ENCODE measurements around the gene TEP1.

TEP1 gene

GRCh38 chr14:20434701-20435581 is 21.6 kb upstream of the TEP1 start:
- no peaks in the 10 kb centered on the region for H3K36me3 ChIP-seq (ENCODE audit: low read length)
- H3F3A ChIP-seq (ENCODE audit: insufficient read depth), result no peaks in the 10 kb centered on the region
- H3K9ac ChIP-seq (ENCODE audit: low read length), result no peak overlapping the region
- no peaks in the 10 kb centered on the region for H3K79me2 ChIP-seq (ENCODE audit: insufficient read depth, low read length)
- TF ChIP-seq, protein P1, sequence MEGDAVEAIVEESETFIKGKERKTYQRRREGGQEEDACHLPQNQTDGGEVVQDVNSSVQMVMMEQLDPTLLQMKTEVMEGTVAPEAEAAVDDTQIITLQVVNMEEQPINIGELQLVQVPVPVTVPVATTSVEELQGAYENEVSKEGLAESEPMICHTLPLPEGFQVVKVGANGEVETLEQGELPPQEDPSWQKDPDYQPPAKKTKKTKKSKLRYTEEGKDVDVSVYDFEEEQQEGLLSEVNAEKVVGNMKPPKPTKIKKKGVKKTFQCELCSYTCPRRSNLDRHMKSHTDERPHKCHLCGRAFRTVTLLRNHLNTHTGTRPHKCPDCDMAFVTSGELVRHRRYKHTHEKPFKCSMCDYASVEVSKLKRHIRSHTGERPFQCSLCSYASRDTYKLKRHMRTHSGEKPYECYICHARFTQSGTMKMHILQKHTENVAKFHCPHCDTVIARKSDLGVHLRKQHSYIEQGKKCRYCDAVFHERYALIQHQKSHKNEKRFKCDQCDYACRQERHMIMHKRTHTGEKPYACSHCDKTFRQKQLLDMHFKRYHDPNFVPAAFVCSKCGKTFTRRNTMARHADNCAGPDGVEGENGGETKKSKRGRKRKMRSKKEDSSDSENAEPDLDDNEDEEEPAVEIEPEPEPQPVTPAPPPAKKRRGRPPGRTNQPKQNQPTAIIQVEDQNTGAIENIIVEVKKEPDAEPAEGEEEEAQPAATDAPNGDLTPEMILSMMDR (IDR thresholded peaks at IDR 0.05; ENCODE audit: insufficient read depth, low read length, poor library complexity, severe bottlenecking), result no peak
- no peak for TF ChIP-seq EZH2phosphoT487 (conservative IDR thresholded peaks at IDR 0.05; ENCODE audit: low read length)
- H3K27ac ChIP-seq (ENCODE audit: low read depth, low read length), result no peak overlapping the region
- H3K9me2 ChIP-seq (replicated peaks; ENCODE audit: insufficient read depth, low read length), result no peaks in the 10 kb centered on the region
- no peak overlapping the region for H2AFZ ChIP-seq (ENCODE audit: low read depth, low read length, severe bottlenecking)
- no peaks in the 10 kb centered on the region for H4K20me1 ChIP-seq (ENCODE audit: low read depth, low read length)
- H3K4me2 ChIP-seq (ENCODE audit: low read depth, low read length, poor library complexity, severe bottlenecking), result no peak overlapping the region
- H3K27me3 ChIP-seq (ENCODE audit: low read length), result no peaks in the 10 kb centered on the region
- H3K4me3 ChIP-seq (ENCODE audit: insufficient read depth, low read length, poor library complexity, severe bottlenecking), result no peak overlapping the region
- H3K9me3 ChIP-seq (ENCODE audit: insufficient read depth, low read length), result no peaks in the 10 kb centered on the region

DNA sequence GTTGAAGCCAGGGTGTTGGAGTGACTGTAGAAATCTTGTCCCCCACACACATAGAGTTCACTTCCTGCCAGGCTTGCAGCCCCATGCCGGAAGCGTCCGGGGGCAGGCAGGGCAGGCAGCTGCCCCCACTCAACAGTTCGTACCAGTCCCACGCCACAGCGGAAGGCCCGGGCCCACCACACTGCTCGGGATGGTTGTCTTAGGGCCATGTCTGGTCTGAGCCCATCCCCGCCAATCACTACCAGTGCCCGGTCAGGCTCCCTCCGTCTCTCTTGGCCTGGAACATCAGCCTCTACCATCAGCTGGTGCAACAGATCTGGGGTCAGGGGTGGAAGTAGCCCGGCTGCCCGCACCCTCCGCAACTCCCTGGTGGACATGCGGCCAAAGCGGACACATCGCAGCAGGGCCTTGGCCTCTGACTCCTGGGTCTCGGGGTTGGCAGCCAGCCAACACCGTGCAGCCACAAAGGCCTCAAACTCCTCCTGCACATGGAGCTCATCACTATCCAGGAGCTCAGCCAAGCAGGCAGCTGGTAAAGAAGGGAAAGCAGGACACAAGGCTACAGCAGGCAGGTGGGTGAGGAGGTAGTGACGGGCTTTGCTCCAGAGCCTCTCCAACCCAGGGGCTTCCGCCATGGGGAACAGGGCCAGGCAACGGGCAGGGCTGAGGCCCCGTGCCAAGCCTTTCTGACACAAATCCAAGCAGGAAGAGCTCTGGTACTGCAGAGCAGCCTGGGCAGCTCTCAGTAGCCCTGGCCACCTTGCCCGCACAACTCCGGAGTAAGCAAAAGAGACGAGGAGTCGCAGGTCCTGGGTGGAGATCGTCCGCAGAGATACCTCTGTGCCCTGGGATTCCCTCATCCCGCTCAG is 16.7 kb upstream of the TEP1 start:
- H3K36me3 ChIP-seq (ENCODE audit: low read length), result no peaks in the 10 kb centered on the region
- H3K79me2 ChIP-seq (ENCODE audit: insufficient read depth, low read length), result no peaks in the 10 kb centered on the region
- H3K9me3 ChIP-seq (ENCODE audit: insufficient read depth, low read length), result no peaks in the 10 kb centered on the region
- no peak overlapping the region for H3K4me2 ChIP-seq (ENCODE audit: low read depth, low read length, poor library complexity, severe bottlenecking)
- H3K27ac ChIP-seq (ENCODE audit: low read depth, low read length), result no peak overlapping the region
- no peaks in the 10 kb centered on the region for H3K27me3 ChIP-seq (ENCODE audit: low read length)
- no peak for TF ChIP-seq EZH2phosphoT487 (conservative IDR thresholded peaks at IDR 0.05; ENCODE audit: low read length)
- TF ChIP-seq, protein P1 (IDR thresholded peaks at IDR 0.05; ENCODE audit: insufficient read depth, low read length, poor library complexity, severe bottlenecking), result no peak
- no peaks in the 10 kb centered on the region for H3K9me2 ChIP-seq (replicated peaks; ENCODE audit: insufficient read depth, low read length)
- H3K4me3 ChIP-seq (ENCODE audit: insufficient read depth, low read length, poor library complexity, severe bottlenecking), result no peak overlapping the region
- no peak overlapping the region for H2AFZ ChIP-seq (ENCODE audit: low read depth, low read length, severe bottlenecking)
- no peak overlapping the region for H3K9ac ChIP-seq (ENCODE audit: low read length)
- H4K20me1 ChIP-seq (ENCODE audit: low read depth, low read length), result no peaks in the 10 kb centered on the region
- no peaks in the 10 kb centered on the region for H3F3A ChIP-seq (ENCODE audit: insufficient read depth)

- H3K4me3 ChIP-seq (ENCODE audit: insufficient read depth, low read length, poor library complexity, severe bottlenecking), result no peak overlapping the region
- H3K4me2 ChIP-seq (ENCODE audit: low read depth, low read length, poor library complexity, severe bottlenecking), result no peak overlapping the region
- H3K27ac ChIP-seq (ENCODE audit: low read depth, low read length), result no peak overlapping the region
Observed at GRCh38 chr14:20428802-20429201, 15.5 kb upstream of the TEP1 start.

More at GRCh38 chr14:20428802-20429201, 15.5 kb upstream of the TEP1 start:
- no peaks in the 10 kb centered on the region for H3K9me2 ChIP-seq (replicated peaks; ENCODE audit: insufficient read depth, low read length)
- no peaks in the 10 kb centered on the region for H4K20me1 ChIP-seq (ENCODE audit: low read depth, low read length)
- H3K9me3 ChIP-seq (ENCODE audit: insufficient read depth, low read length), result no peaks in the 10 kb centered on the region
- H3K9ac ChIP-seq (ENCODE audit: low read length), result no peak overlapping the region
- H3K27me3 ChIP-seq (ENCODE audit: low read length), result no peaks in the 10 kb centered on the region
- no peaks in the 10 kb centered on the region for H3K79me2 ChIP-seq (ENCODE audit: insufficient read depth, low read length)
- H3K36me3 ChIP-seq (ENCODE audit: low read length), result no peaks in the 10 kb centered on the region
- no peak overlapping the region for H2AFZ ChIP-seq (ENCODE audit: low read depth, low read length, severe bottlenecking)
- H3F3A ChIP-seq (ENCODE audit: insufficient read depth), result no peaks in the 10 kb centered on the region
- TF ChIP-seq, protein P1 (IDR thresholded peaks at IDR 0.05; ENCODE audit: insufficient read depth, low read length, poor library complexity, severe bottlenecking), result no peak
- TF ChIP-seq EZH2phosphoT487 (conservative IDR thresholded peaks at IDR 0.05; ENCODE audit: low read length), result no peak

Measured in SU-DHL-6 (cell line).